Liver (tissue), 9 donors: ENCODE measurements around the gene PIP5KL1. TPM values are rescaled to one million over a fixed set of nuclear protein-coding genes. Genes with fewer than 3 reads are reported as not detected.
A peak's percentile ranks its signal among the peaks of the same experiment; 100 is the strongest.

Source experiments
- DNase-seq: peaks from one replicate; pipeline ENCODE4 v3.0.0-alpha.2; 2017; ENCODE audit warnings: low spot score
- H3K27ac ChIP-seq, 2 donors: one replicate each; pipeline ENCODE4 v1.7.0; 2013; ENCODE audit warnings: inconsistent platforms in 2 of 2, low read length in 2 of 2, control low read depth in 1 of 2, low read depth in 1 of 2, mild to moderate bottlenecking in 1 of 2
- H3K27me3 ChIP-seq, 4 donors: one replicate each; pipeline versions ENCODE4 v1.6.1 to v1.7.0; 2013; ENCODE audit warnings: low read length in 3 of 4, inconsistent platforms in 1 of 4, mild to moderate bottlenecking in 1 of 4, moderate library complexity in 1 of 4; ENCODE audit not compliant: control insufficient read depth in 4 of 4, insufficient read depth in 4 of 4
- H3K36me3 ChIP-seq, 4 donors: one replicate each; pipeline versions ENCODE4 v1.6.1 to v1.7.0; 2013; ENCODE audit warnings: low read length in 3 of 4, mild to moderate bottlenecking in 3 of 4, low read depth in 1 of 4, moderate library complexity in 1 of 4; ENCODE audit not compliant: control insufficient read depth in 4 of 4, insufficient read depth in 3 of 4
- H3K4me1 ChIP-seq, 4 donors: one replicate each; pipeline versions ENCODE4 v1.6.1 to v1.7.0; 2013; ENCODE audit warnings: low read length in 3 of 4, mild to moderate bottlenecking in 3 of 4, moderate library complexity in 1 of 4; ENCODE audit not compliant: control insufficient read depth in 4 of 4, insufficient read depth in 4 of 4
- H3K4me3 ChIP-seq, 3 donors: one replicate each; pipeline versions ENCODE4 v1.6.1 to v1.7.0; 2013; ENCODE audit warnings: low read length in 3 of 3, control low read depth in 1 of 3, low read depth in 1 of 3, mild to moderate bottlenecking in 1 of 3
- H3K9ac ChIP-seq, 2 donors: one replicate each; pipeline ENCODE4 v1.7.0; 2013; ENCODE audit warnings: low read length in 2 of 2, mild to moderate bottlenecking in 2 of 2, moderate library complexity in 2 of 2, control low read depth in 1 of 2, low read depth in 1 of 2
- H3K9me3 ChIP-seq, 4 donors: one replicate each; pipeline versions ENCODE4 v1.6.1 to v1.7.0; 2013; ENCODE audit warnings: low read length in 3 of 4; ENCODE audit not compliant: control insufficient read depth in 4 of 4
- CTCF ChIP-seq: fragments of 150-350 bp; IDR thresholded peaks from 2 replicates; pipeline ENCODE4 v1.5.1; 2017; ENCODE audit warnings: improper control_type of control experiment, low read depth, low read length; ENCODE audit not compliant: missing input control
- EGR1 ChIP-seq, 2 donors: IDR thresholded peaks; 2 replicates each; pipeline ENCODE4 v1.6.1; 2016 to 2018; ENCODE audit warnings: antibody characterized with exemption in 2 of 2, low read depth in 2 of 2
- FOXA1 ChIP-seq: IDR thresholded peaks from 2 replicates; pipeline ENCODE4 v1.6.1; 2016; ENCODE audit warnings: antibody characterized with exemption
- FOXA2 ChIP-seq: IDR thresholded peaks from 2 replicates; pipeline ENCODE4 v1.6.1; 2016; ENCODE audit warnings: antibody characterized with exemption
- HNF4A ChIP-seq, 2 donors: conservative IDR thresholded peaks; 2 replicates each; pipeline ENCODE4 v1.6.1; 2016; ENCODE audit warnings: antibody characterized with exemption in 2 of 2, mild to moderate bottlenecking in 2 of 2
- NR2F2 ChIP-seq: IDR thresholded peaks from 2 replicates; pipeline ENCODE4 v1.6.1; 2016; ENCODE audit warnings: antibody characterized with exemption
- REST ChIP-seq: IDR thresholded peaks from 2 replicates; pipeline ENCODE4 v1.6.1; 2016; ENCODE audit warnings: antibody characterized with exemption, mild to moderate bottlenecking
- RXRA ChIP-seq, 2 donors: IDR thresholded peaks; 2 replicates each; pipeline ENCODE4 v1.6.1; 2017 to 2018; ENCODE audit warnings: antibody characterized with exemption in 2 of 2, mild to moderate bottlenecking in 1 of 2
- SP1 ChIP-seq: IDR thresholded peaks from 2 replicates; pipeline ENCODE4 v1.6.1; 2018; ENCODE audit warnings: antibody characterized with exemption, mild to moderate bottlenecking
- TAF1 ChIP-seq: conservative IDR thresholded peaks from 2 replicates; pipeline ENCODE4 v1.6.1; 2016; ENCODE audit warnings: antibody characterized with exemption, mild to moderate bottlenecking
- YY1 ChIP-seq: IDR thresholded peaks from 2 replicates; pipeline ENCODE4 v1.6.1; 2016; ENCODE audit warnings: antibody characterized with exemption, mild to moderate bottlenecking
- ZBTB33 ChIP-seq: IDR thresholded peaks from 2 replicates; pipeline ENCODE4 v1.6.1; 2016; ENCODE audit warnings: antibody characterized with exemption
- WGBS: extraction: QIAGEN DNeasy Blood & Tissue Kit; methylation state at CpG from one replicate; pipeline ENCODE4 v1.1.7; 2013; 5-methylcytosine and 5-hydroxymethylcytosine counted together
- polyA plus RNA-seq, 2 donors: library from polyadenylated mRNA; stranded (reverse) in 1 of 2; unstranded in 1 of 2; fragments of 200-250 nt in 1 of 2; fragments of >200 nt in 1 of 2; fragmentation: Nextera tagmentation in 1 of 2; extraction: Ambion mirVana in 1 of 2; gene quantifications; one replicate each; pipeline versions ENCODE4 v1.2.1 to v1.2.3, GENCODE V29; 2013 to 2015
- total RNA-seq, 2 donors: library from RNA; depleted of rRNA; stranded (reverse); fragments of >200 nt; gene quantifications; one replicate each; pipeline ENCODE4 v1.2.3, GENCODE V29; 2014
- TF ChIP-seq, protein P1 (sequence below): IDR thresholded peaks from 2 replicates; pipeline ENCODE4 v1.6.1; 2016; ENCODE audit warnings: antibody characterized with exemption
- donor health status: healthy.
- donor health status: healthy.
- donor health status: healthy.
- donor health status: healthy.
- donor health status: healthy.

The PIP5KL1 gene
- total and polyA plus RNA-seq, 4 donors = 0.06 to 1.5 (median 0.49) TPM

GRCh38 chr9:127897193-127897692, 33.3 kb downstream of the PIP5KL1 start:
- H3K9ac ChIP-seq = peak overlapping the region; percentile 32 to 53
- TF ChIP-seq REST (peak; percentile 66), RXRA (IDR thresholded peaks at IDR 0.05) (peak; percentile 30 to 36), HNF4A (conservative IDR thresholded peaks at IDR 0.05) (peak in 1 of 2 donors; percentile 44), CTCF (no peak), EGR1 (IDR thresholded peaks at IDR 0.05; ENCODE audit: low read depth in 2 of 2) (no peak), YY1 (no peak), SP1 (peak; percentile 30), NR2F2 (peak; percentile 48)
- TF ChIP-seq, protein P1, sequence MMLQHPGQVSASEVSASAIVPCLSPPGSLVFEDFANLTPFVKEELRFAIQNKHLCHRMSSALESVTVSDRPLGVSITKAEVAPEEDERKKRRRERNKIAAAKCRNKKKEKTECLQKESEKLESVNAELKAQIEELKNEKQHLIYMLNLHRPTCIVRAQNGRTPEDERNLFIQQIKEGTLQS = no peak
- peaks cover 0 to 28% (median 25%) of the 10 kb centered on the region in 4 donors for H3K4me1 ChIP-seq

GRCh38 chr9:127896395-127897192, 34.0 kb downstream of the PIP5KL1 start:
- Histone ChIP-seq H3K4me3 (peak overlapping the region; percentile 52 to 80 (median 66)), H3K27me3 (no peaks in the 10 kb centered on the region), H3K9ac (peak overlapping the region; percentile 32 to 42), H3K4me1 (peaks cover 0 to 28% (median 25%) of the 10 kb centered on the region in 4 donors), H3K27ac (peak overlapping the region; percentile 91 to 93), H3K9me3 (peaks cover 0 to 6% (median 5%) of the 10 kb centered on the region in 4 donors), H3K36me3 (peaks cover 19 to 40% (median 31%) of the 10 kb centered on the region in 4 donors)
- TF ChIP-seq ZBTB33 = no peak
- no peak for TF ChIP-seq FOXA1
- no peak for TF ChIP-seq TAF1
- TF ChIP-seq FOXA2 = no peak
- no peak for TF ChIP-seq RXRA (IDR thresholded peaks at IDR 0.05)
- TF ChIP-seq REST = no peak
- TF ChIP-seq HNF4A (conservative IDR thresholded peaks at IDR 0.05) = no peak
- no peak for DNase-seq
- 41% methylated on average over 16 of the region's 16 CpGs for WGBS

More at GRCh38 chr9:127897193-127897692, 33.3 kb downstream of the PIP5KL1 start:
- Histone ChIP-seq H3K27ac (peak overlapping the region; percentile 91 to 93), H3K36me3 (peaks cover 19 to 39% (median 28%) of the 10 kb centered on the region in 4 donors), H3K4me3 (peak overlapping the region; percentile 52 to 80 (median 66)), H3K9me3 (peaks cover 0 to 6% (median 5%) of the 10 kb centered on the region in 4 donors), H3K27me3 (no peaks in the 10 kb centered on the region)
- peak; percentile 98 for DNase-seq
- 6% methylated on average over 19 of the region's 19 CpGs for WGBS
